Measurements from ENCODE around the gene METTL23. TPM values are rescaled to one million over a fixed set of nuclear protein-coding genes. Genes with fewer than 3 reads are reported as not detected.

Gene METTL23
- total RNA-seq, 4 donors from 2014 or later: 23.7 to 56.4 (median 31.2) TPM

- TF ChIP-seq CTCF (IDR thresholded peaks at IDR 0.05; ENCODE audit: low read depth): no peak
Observed at GRCh38 chr17:76696763-76697701, 29.6 kb upstream of the METTL23 start.

DNA sequence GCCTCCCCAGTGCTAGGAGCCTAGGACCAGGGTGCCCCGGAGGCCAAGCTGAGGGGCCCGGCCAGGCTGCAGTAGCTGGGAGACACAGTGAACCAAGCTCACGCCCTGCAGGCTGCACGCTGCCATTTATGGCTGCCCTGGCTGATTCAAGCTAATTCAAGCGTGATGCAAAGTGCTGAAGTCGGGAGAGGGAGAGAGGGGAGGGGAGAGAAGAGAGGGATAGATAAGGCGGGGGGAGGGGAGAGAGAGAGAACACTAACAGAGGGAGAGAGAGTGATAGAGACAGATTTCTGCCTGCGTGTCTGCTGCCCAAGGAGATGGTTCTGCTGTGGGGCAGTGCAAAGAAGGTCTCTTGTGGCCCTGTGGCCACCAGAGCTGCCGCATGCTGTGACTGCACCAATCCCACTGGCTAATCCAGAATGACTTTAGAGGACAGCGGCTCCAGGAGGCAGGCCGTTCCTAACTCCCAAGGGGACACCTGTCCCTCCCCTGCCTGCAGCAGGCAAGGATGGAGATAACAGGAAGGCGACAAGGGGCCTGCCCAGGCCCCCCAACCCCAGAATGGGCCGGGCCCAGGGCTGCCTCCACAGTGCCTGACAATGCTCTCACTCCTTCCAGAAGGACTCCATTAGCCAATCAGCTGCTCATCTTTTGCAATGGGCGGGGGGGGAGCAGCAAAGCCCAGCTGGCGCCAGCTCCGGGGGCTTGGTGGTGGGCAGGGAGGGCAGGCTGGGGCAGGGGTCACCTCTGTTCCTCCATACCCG lies 28.8 kb upstream of the METTL23 start:
- TF ChIP-seq CTCF (IDR thresholded peaks at IDR 0.05; ENCODE audit: low read depth): no peak

DNA sequence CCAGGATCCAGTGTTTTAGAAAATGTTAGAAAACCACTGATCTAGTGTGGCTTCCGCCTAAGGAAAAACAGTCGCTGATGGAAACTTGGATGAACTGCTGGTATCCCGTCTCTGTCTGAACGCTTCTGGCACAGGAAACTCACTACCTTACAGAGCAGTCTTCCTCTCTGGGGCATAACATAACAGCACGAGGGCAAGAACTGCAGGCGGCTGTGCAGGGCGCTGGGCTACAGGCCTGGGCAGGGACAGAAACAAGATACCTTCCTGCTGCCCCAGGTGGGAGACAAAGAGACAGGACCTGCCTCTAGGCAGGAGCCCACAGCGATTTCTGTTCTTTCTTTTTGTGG lies 26.4 kb upstream of the METTL23 start:
- no peak for TF ChIP-seq CTCF (IDR thresholded peaks at IDR 0.05; ENCODE audit: low read depth)

GRCh38 chr17:76700617-76701470 lies 25.8 kb upstream of the METTL23 start:
- no peak for TF ChIP-seq CTCF (IDR thresholded peaks at IDR 0.05; ENCODE audit: low read depth)

- TF ChIP-seq CTCF (IDR thresholded peaks at IDR 0.05; ENCODE audit: low read depth): no peak
Observed at GRCh38 chr17:76701471-76701967, 25.1 kb upstream of the METTL23 start.

DNA sequence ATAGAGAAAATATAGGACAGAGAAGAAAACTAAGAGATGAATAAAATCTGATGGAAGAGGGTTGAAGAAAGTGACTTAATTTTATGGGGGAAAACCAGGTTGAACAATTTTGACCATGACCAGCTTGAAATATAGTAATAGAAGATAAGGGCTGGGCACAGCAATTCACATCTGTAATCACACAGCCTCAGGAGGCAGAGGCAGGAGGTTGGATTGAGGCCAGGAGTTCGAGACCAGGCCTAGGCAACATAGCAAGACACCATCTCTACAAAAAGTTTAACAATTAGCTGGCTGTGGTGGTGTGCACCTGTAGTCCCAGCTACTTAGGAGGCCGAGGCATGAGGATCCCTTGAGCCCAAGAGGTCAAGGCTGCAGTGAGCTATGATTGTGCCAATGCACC lies 24.6 kb upstream of the METTL23 start:
- no peak for TF ChIP-seq CTCF (IDR thresholded peaks at IDR 0.05; ENCODE audit: low read depth)
